Subcutaneous abdominal adipose tissue (tissue), 5 donors: ENCODE results near the gene METTL16.
"Not testable (repeated sequence)": the region's sequence is repeated elsewhere in the genome, so short reads cannot be mapped to it uniquely, and the experiment has no call there.

ENCODE experiments used
- H3K27ac ChIP-seq: one replicate; pipeline ENCODE4 v1.7.0; 2013; ENCODE audit warnings: low read depth, mild to moderate bottlenecking, inconsistent platforms, low read length, moderate library complexity
- H3K27me3 ChIP-seq, 5 donors: one replicate each; pipeline ENCODE4 v1.7.0; 2013; ENCODE audit warnings: low read length in 5 of 5, inconsistent platforms in 1 of 5; ENCODE audit not compliant: control insufficient read depth in 5 of 5, insufficient read depth in 4 of 5
- H3K36me3 ChIP-seq, 5 donors: one replicate each; pipeline ENCODE4 v1.7.0; 2013; ENCODE audit warnings: low read length in 5 of 5; ENCODE audit not compliant: control insufficient read depth in 5 of 5, insufficient read depth in 5 of 5
- H3K4me1 ChIP-seq, 5 donors: one replicate each; pipeline ENCODE4 v1.7.0; 2013; ENCODE audit warnings: low read length in 5 of 5, mild to moderate bottlenecking in 3 of 5, moderate library complexity in 1 of 5; ENCODE audit not compliant: control insufficient read depth in 5 of 5, insufficient read depth in 5 of 5
- H3K4me3 ChIP-seq, 5 donors: one replicate each; pipeline ENCODE4 v1.7.0; 2013; ENCODE audit warnings: low read length in 5 of 5, low read depth in 1 of 5
- H3K9ac ChIP-seq, 5 donors: one replicate each; pipeline ENCODE4 v1.7.0; 2013; ENCODE audit warnings: low read length in 5 of 5, mild to moderate bottlenecking in 4 of 5, moderate library complexity in 3 of 5
- H3K9me3 ChIP-seq, 5 donors: one replicate each; pipeline ENCODE4 v1.7.0; 2013; ENCODE audit warnings: low read length in 5 of 5; ENCODE audit not compliant: control insufficient read depth in 5 of 5
- donor health status: healthy.
- donor health status: healthy.
- donor health status: healthy.
- donor health status: healthy.
- donor health status: healthy.

The METTL16 gene

DNA sequence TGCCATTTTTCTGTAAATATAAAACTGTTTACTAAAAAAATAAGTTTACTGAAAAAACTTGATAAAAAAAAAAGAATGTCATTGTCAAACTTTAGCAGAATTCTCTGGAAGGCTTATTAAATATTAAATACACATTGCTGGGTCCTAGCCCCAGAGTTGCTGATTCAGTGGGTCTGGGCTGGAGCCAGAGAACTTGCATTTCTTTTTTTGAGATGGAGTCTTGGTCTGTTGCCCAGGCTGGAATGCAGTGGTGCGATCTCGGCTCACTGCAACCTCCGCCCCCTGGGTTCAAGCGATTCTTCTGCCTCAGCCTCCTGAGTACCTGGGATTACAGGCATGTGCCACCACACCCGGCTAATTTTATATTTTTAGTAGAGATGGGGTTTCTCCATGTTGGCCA is 25.9 kb upstream of the METTL16 start:
- H3K27ac ChIP-seq, H3K9me3 ChIP-seq: not testable (repeated sequence)

DNA sequence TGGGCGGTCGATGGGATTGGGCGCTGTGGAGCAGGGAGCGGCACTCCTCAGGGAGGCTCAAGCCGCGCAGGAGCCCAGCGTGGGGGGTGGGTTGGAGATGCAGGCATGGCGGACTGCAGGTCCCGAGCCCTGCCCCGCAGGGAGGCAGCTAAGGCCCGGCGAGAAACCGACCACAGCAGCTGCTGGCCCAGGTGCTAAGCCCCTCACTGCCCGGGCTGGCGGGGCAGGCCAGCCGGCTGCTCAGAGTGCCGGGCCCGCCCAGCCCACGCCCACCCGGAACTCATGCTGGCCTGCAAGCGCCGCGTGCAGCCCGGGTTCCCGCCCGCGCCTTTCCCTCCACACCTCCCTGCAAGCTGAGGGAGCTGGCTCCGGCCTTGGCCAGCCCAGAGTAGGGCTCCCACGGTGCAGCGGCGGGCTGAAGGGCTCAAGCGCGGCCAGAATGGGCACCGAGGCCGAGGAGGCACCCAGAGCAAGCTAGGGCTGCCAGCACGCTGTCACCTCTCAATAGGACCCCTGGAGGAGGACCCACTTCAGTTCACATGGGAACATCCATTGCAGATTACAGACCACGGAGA is 20.5 kb upstream of the METTL16 start:
- Histone ChIP-seq H3K27me3 (no peaks in the 10 kb centered on the region), H3K36me3 (no peaks in the 10 kb centered on the region), H3K27ac (no peak overlapping the region), H3K9me3 (no peaks in the 10 kb centered on the region), H3K9ac (no peak overlapping the region), H3K4me1 (peaks cover 0 to 2% (median 0%) of the 10 kb centered on the region in 5 donors), H3K4me3 (no peak overlapping the region)

More for the DNA sequence above, 25.9 kb upstream of the METTL16 start:
- not testable (repeated sequence) for H3K4me1 ChIP-seq, H3K4me3 ChIP-seq, H3K36me3 ChIP-seq, H3K9ac ChIP-seq, H3K27me3 ChIP-seq

DNA sequence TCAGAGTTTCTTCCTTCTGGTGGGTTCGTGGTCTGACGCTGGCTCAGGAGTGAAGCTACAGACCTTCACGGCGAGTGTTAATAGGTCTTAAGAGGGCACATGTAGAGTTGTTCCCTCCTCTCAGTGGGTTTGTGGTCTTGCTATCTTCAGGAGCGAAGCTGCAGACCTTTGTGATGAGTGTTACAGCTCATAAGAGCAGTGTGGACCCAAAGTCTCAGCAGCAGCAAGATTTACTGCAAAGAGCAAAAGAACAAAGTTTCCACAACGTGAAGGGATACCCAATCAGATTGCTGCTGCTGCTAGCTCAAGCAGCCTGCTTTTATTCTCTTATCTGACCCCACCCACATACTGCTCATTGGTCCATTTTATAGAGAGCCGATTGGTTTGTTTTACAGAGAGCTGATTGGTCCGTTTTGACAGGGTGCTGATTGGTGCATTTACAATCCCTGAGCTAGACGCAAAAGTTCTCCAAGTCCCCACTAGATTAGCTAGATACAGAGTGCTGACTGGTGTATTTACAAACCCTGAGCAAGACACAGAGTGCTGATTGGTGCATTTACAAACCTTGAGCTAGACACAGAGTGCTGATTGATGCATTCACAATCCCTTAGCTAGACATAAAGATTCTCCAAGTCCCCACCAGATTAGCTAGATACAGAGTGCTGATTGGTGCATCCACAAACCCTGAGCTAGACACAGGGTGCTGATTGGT is 19.7 kb upstream of the METTL16 start:
- not testable (repeated sequence) for H3K4me1 ChIP-seq, H3K27ac ChIP-seq, H3K9ac ChIP-seq, H3K27me3 ChIP-seq, H3K9me3 ChIP-seq, H3K4me3 ChIP-seq, H3K36me3 ChIP-seq

DNA sequence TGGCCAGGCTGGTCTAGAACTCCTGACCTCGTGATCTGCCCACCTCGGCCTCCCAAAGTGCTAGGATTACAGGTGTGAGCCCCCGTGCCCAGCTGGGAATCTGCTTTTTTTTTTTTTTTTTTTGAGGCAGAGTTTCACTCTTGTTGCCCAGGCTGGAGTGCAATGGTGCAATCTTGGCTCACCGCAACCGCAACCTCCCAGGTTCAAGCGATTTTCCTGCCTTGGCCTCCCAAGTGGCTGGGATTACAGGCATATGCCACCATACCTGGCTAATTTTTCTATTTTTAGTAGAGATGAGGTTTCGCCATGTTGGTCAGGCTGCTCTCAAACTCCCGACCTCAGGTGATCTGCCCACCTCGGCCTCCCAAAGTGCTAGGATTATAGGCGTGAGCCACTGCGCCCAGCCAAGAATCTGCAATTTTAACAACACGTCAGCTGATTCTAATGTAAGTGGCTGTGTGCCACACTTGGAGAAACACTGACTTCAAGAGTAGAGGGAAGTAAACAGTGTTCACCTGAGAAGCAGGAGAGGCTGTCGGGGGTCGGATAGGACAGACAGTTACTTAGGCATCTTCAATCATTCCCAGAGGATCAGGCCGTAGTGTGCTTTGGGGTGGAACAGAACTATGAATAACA is 10.2 kb upstream of the METTL16 start:
- not testable (repeated sequence) for H3K36me3 ChIP-seq, H3K9ac ChIP-seq, H3K27me3 ChIP-seq, H3K9me3 ChIP-seq, H3K4me3 ChIP-seq, H3K27ac ChIP-seq, H3K4me1 ChIP-seq

DNA sequence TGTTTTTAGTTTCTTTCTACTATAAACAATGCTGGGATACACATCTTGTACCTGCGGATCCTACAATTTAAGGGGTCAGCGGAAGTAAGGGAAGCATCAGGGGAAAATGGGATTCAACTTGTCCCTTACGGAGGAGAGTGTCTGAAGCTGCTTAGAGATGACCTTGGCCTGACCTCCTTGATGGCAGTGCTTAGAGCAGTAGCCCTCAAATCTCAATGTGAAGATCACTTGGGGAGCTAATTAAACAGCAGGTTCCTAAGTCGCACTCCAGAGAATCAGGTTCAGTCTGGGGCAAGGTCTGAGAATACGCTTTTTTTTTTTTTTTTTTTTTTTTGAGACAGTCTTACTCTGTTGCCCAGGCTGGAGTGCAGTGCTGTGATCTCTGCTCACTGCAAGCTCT is 9.6 kb upstream of the METTL16 start:
- Histone ChIP-seq H3K9me3 (no peaks in the 10 kb centered on the region), H3K4me3 (no peak overlapping the region), H3K27ac (no peak overlapping the region), H3K27me3 (no peaks in the 10 kb centered on the region), H3K9ac (no peak overlapping the region), H3K36me3 (no peaks in the 10 kb centered on the region), H3K4me1 (peaks cover 0 to 7% (median 0%) of the 10 kb centered on the region in 5 donors)

DNA sequence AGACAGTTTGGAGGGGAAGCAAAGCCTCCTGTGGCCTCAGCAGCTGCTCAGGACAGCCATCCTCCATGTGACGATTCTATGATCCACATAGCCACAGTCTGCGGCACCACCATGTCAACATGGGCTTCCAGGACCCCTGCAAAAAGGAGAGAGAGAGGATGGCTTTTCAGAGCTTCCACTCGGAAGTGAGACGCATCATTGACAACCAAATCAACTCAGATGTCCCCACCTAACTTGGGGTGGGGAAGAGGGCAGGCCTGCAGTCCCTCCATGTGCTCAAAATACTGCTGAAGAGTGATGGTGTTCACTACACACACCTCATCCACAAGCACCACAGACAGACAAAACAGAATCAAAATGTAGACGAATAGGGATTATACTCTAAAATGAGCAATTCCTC is 5.9 kb upstream of the METTL16 start:
- H3K4me3 ChIP-seq, result no peak overlapping the region
- no peak overlapping the region for H3K9ac ChIP-seq
- no peaks in the 10 kb centered on the region for H3K27me3 ChIP-seq
- no peaks in the 10 kb centered on the region for H3K36me3 ChIP-seq
- H3K27ac ChIP-seq, result no peak overlapping the region
- no peaks in the 10 kb centered on the region for H3K9me3 ChIP-seq
- peaks cover 0 to 2% (median 0%) of the 10 kb centered on the region in 5 donors for H3K4me1 ChIP-seq

DNA sequence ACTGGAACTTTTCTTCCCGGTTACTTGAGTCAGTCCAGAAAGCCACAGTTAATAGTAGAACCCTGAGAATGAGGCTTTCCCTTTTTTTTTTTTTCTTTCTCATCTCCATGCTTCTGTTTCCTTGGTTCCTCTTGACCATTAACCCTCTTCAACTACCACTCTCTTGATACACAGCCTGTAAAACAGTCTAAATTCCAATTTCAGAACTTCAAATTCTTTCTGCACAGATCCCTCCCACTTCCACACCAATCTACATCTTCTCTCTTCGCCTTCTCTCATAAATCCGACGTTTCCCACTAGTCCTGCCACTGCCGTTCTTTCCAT is 588 bp downstream of the METTL16 start:
- Histone ChIP-seq H3K36me3 (no peaks in the 10 kb centered on the region), H3K27ac (peak overlapping the region; percentile 96), H3K4me1 (peaks cover 0 to 30% (median 24%) of the 10 kb centered on the region in 5 donors), H3K4me3 (peak overlapping the region; percentile 88 to 95 (median 92)), H3K9ac (peak overlapping the region; percentile 84 to 99 (median 93)), H3K9me3 (no peaks in the 10 kb centered on the region), H3K27me3 (no peaks in the 10 kb centered on the region)

DNA sequence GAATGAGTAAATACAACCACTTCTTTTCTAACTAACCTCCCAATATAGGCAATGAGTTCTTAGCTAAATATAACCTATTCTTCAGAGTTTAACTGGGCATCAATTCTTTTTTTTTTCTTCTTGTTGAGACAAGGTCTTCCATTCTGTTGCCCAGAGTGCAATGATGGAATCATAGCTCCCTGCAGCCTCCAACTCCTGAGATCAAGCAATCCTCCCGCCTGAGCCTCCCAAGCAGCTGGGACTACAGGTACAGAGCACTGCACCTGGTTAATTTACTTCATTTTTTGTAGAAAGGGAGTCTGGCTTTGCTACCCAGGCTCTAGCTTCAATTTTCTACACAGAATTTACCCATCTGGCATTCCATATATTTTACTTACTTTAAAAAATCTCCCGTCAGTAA is 1.1 kb downstream of the METTL16 start:
- Histone ChIP-seq H3K27me3 (no peaks in the 10 kb centered on the region), H3K36me3 (no peaks in the 10 kb centered on the region), H3K27ac (peak overlapping the region; percentile 96)

DNA sequence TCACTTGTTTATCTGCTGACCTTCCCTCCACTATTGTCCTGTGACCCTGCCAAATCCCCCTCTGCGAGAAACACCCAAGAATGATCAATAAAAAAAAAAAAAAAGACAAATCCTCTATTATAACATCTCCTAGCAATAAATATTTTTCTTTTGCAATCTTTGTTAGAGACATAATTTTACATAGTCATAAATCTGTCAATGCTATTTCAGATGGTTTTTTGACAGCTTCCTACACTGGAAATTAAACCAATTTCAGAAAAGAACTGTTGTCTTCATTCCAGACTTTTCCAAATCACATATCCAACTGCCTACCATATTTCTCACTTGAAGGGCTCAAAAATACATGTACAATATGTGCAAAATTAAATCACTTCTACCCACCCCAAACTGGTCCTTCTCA is 3.7 kb downstream of the METTL16 start:
- no peak overlapping the region for H3K4me3 ChIP-seq
- no peaks in the 10 kb centered on the region for H3K9me3 ChIP-seq
- no peak overlapping the region for H3K9ac ChIP-seq
- H3K36me3 ChIP-seq, result no peaks in the 10 kb centered on the region
- no peaks in the 10 kb centered on the region for H3K27me3 ChIP-seq
- no peak overlapping the region for H3K27ac ChIP-seq
- H3K4me1 ChIP-seq, result peaks cover 0 to 30% (median 24%) of the 10 kb centered on the region in 5 donors

More for the DNA sequence above, 1.1 kb downstream of the METTL16 start:
- peak overlapping the region; percentile 88 to 95 (median 92) for H3K4me3 ChIP-seq
- no peaks in the 10 kb centered on the region for H3K9me3 ChIP-seq
- peaks cover 0 to 30% (median 24%) of the 10 kb centered on the region in 5 donors for H3K4me1 ChIP-seq
- H3K9ac ChIP-seq, result peak overlapping the region in 4 of 5 donors; percentile 84 to 94 (median 92)

DNA sequence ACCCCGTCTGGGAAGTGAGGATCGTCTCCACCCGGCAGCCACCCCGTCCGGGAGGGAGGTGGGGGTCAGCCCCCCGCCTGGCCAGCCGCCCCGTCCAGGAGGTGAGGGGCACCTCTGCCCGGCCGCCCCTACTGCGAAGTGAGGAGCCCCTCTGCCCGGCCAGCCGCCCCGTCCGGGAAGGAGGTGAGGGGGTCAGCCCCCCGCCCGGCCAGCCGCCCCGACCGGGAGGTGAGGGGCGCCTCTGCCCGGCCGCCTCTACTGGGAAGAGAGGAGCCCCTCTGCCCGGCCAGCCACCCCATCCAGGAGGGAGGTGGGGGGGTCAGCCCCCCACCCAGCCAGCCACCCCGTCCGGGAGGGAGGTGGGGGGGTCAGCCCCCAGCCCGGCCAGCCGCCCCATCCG is 4.7 kb downstream of the METTL16 start:
- not testable (repeated sequence) for H3K4me3 ChIP-seq, H3K27me3 ChIP-seq, H3K9me3 ChIP-seq, H3K27ac ChIP-seq, H3K36me3 ChIP-seq, H3K9ac ChIP-seq
- peaks cover 0 to 27% (median 22%) of the 10 kb centered on the region in 5 donors for H3K4me1 ChIP-seq
